ENCODE results near the gene DPEP2.

GRCh38 chr16:67953641-67954375 lies 45.5 kb downstream of the DPEP2 start:
- TF ChIP-seq CTCF (IDR thresholded peaks at IDR 0.05) (no peak), POLR2A (IDR thresholded peaks at IDR 0.05) (no peak)
